GM19468 (cell line): Measurements from ENCODE around the gene PAK4.

ENCODE experiments used
- ATAC-seq: cut with Tn5 transposase; IDR thresholded peaks from one replicate; pipeline ENCODE4 v1.9.1; 2021; ENCODE audit warnings: mild to moderate bottlenecking, moderate library complexity, moderate number of reproducible peaks; ENCODE audit not compliant: unreplicated experiment; ENCODE audit errors: extremely low read depth

The PAK4 gene

DNA sequence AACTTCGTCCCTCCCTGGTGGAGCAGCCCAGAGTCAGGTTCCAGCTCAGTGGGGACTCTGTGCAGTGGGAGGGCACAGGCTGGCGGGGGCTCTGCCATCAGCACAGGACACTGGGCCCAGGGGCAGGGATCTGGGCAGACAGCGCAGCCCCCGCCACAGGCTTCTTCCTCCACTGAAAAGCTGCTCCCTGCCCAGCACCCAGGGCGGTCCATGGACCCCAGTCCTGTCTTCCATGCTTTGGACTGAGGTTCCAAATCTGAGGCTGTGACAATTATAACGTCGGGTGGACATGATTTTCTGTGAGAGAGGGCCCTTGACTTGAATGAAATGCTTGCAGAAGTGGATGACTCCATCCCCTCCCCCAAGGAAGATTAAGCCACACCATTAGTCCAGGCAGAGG, 50.0 kb downstream of the PAK4 start:
- ATAC-seq, result no peak

DNA sequence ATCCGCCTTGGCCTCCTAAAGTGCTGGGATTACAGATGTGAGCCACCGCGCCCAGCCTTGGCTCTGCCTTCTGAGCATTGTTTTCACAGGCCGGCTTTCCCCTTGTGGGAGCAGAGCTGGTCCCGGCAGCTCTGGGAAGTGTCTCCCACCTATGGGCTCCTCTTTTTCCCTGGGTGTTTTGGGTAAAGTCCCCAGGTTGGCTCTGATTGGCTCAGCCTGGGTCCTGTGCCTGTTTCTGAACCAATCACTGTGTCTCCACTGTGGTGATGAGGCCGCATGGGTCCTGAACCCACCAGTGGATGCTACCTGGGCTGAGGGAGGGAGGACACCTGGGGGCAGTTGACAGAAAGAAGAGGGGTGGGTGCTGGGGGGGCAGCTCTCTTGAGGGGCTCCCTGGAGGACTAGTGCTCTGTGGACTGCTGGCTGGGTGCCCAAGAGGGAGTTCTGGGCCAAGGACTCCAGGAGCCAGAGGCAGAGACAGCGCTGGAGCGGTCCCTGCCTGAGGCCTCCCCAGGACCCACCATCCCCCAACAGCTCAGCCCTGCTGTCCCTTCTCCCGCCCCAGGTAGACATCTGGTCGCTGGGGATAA, 51.6 kb downstream of the PAK4 start:
- ATAC-seq, result no peak

DNA sequence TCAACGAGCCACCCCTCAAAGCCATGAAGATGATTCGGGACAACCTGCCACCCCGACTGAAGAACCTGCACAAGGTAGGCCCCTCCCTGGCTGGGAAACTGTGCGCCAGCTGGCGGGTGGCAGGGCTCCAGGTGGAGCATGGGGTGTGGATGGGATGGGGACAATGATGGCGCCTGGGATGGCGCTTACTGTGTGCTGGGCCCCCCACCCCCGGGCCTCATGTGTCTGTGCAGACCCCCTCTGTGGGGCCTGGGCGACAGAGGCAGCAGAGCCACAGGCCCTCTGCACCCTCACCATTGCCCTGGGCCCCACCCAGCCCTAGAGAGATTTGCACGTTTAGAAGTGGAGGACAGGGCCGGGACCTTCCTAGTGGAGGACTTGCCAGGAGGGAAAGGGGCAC, 52.1 kb downstream of the PAK4 start:
- ATAC-seq, result no peak

DNA sequence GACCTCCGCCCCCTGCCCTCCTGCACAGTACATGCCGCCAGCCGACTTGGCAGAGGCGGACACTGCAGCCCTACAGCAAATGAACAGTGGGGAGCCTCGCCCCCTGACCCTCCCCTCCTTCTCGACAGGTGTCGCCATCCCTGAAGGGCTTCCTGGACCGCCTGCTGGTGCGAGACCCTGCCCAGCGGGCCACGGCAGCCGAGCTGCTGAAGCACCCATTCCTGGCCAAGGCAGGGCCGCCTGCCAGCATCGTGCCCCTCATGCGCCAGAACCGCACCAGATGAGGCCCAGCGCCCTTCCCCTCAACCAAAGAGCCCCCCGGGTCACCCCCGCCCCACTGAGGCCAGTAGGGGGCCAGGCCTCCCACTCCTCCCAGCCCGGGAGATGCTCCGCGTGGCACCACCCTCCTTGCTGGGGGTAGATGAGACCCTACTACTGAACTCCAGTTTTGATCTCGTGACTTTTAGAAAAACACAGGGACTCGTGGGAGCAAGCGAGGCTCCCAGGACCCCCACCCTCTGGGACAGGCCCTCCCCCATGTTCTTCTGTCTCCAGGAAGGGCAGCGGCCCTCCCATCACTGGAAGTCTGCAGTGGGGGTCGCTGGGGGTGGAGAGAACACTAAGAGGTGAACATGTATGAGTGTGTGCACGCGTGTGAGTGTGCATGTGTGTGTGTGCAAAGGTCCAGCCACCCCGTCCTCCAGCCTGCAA, 52.9 kb downstream of the PAK4 start:
- ATAC-seq, result no peak

DNA sequence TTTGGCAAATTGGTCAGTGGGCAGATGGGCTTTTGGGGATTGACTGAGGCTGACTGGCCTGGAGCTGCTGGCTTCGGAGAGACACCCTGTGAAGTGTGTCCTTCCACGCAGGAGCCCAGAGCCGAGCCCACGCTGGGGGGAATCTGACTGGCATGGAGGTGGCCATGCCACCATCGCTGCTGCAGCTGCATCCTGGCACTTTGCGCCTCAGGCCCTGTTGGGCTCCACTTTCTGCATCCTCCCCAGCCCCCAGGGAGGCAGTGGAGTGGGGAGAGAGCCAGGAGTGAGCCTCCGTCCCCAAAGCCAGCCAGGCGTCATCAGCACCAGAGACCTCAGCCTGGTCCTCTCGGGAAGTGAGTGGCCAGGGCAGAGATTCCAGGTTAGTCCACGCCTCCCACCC, 54.2 kb downstream of the PAK4 start:
- ATAC-seq, result no peak

DNA sequence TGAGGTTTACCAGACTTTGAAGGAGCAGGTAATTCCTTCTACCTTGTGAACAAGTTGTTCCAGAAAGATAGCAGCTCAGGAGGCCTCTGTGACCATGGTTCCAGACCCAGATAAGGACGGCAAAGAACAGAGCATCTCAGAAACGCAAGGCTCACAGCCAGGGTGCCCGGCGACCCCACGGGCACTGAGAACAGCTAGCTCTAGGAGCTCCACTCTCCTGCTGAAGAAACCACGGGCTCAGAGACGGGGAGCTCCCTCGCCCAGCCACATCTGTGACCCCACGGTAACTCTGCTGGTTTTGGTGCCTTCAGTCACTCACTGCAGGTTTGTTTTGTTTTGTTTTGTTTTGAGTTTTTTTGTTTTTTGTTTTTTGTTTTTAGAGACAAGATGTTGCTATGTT, 55.2 kb downstream of the PAK4 start:
- no peak for ATAC-seq

DNA sequence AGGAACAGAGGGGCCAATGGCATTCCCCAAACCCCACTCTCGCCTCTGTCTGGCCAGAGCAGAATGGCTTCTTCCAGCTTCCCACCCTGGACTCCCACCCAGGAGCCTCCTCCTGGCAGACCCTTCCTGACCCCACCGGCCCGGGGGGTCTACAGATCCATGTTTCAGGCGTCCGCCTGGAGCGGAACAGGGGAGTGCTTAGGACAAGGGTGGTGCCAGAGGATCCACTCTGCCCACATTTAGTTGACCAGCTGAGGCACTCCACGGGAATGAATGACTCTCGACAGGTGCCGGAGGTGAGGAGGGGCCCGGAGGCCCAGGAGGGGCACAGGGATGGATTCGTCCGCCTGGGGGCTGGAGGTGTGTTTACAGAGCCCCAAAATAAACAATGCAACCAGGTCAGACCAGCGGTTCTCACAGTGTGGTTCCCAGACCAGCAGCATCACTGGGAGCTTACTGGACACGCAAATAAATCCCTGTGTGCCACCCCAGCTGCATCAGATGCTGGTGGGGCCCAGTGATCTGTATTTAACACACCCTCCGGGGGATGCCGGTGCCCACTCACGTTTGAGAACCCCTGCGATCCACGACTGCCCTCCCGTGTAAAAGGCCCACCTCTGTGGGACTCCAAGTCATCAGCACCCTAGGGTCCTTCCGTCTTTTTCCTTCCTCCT, 56.1 kb downstream of the PAK4 start:
- no peak for ATAC-seq

DNA sequence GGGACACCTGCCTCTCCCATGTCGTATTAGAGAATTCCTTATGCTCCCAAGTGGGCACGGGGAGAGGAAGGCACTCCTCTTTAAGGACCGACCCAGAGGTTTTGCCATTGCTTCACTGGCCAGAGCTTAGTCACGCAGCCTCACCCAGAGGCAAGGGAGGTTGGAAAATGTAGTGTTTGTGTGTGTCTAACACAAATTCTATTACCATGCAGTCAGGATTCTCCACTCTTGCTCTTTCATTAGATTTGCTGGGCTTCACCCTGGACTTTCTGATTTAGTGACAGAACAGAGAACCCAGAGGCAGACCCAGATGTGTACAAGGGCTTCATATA, 56.6 kb downstream of the PAK4 start:
- no peak for ATAC-seq

DNA sequence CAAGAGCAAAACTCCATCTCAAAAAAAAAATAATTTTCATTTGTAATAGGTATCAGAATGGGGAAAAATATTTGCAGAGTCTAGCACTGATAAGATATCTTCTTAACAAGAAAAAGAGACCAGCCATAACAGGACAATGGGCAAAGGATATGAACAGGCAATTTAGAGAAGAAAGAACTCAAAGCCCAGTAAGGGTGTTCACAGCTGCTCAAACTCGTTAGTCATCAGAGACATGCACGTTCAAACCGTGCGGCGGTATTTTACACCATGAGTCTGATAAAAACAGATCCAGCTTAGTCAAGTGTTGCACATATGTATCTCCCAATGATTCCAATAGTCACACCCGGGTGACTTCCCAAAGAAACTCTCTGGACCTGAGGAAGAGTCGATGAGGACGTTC, 57.5 kb downstream of the PAK4 start:
- ATAC-seq, result no peak

DNA sequence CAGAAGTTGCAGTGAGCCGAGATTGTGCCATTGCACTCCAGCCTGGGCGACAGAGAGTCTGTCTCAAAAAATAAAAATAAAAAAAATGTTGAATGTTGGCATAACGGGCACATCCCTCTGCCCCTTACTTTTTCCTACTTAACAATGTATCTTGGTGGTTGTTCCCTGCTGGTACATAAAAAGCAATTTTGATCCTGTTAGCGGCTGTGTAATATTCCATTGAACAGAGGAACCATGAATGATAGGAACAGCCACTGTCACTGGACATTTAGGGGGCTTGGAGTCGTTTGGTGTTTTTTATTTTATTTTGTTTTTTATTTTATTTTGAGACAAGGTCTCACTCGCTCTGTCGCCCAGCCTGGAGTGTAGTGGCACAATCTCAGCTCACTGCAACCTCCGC, 60.8 kb downstream of the PAK4 start:
- no peak for ATAC-seq

DNA sequence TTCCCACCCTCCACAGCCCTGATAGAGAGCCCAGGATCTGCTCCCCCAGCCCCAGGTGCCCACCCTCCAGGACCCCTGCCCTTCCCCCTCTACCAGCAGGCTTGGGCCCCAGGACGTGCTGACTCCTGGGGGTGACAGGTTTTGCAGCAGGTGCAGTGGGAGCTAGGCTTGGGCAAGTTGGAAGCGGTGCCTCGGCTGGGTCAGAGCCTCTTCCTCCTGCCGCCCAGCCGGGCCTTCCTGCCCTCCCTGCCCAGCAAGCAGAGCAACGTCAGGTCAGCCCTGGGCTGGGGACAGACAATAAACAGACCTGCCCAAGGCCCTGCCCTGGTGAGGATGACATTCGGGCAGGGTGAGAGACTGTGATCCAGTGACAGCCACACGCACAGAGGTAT, 62.0 kb downstream of the PAK4 start:
- ATAC-seq, result no peak

DNA sequence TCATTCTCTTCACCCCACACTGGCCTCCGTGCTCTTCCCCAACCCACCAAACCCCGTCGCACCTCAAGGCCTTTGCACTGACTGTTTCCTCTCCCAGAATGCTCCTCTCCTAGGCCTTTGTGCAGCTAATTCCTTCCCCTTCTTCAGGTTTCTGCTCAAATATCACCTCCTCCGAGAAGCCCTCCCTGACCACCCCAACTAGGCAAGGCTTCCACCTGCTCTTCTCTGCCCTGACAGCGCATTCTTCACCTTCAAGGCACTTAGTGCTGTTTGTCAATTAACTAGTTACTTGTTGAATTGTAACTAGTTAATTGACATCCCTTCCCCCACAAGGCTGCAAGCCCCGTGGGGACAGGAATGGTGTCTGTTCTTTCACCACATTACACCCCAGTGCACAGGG, 63.4 kb downstream of the PAK4 start:
- no peak for ATAC-seq

DNA sequence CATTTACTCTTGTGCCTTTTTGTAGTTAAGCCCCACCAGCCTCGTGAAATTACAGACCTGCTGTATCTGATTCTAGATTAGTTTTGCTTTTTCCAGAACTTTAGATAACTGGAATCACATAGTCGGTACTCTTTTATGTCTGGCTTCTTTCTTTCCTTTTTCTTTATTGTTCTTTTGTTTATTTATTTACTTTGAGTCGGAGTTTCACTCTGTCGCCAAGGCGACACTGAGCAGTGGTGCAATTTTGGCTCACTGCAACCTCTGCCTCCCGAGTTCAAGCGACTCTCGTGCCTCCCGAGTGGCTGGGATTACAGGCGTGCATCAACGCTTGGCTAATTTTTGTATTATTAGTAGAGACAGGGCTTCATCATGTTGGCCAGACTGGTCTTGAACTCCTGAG, 65.2 kb downstream of the PAK4 start:
- no peak for ATAC-seq

DNA sequence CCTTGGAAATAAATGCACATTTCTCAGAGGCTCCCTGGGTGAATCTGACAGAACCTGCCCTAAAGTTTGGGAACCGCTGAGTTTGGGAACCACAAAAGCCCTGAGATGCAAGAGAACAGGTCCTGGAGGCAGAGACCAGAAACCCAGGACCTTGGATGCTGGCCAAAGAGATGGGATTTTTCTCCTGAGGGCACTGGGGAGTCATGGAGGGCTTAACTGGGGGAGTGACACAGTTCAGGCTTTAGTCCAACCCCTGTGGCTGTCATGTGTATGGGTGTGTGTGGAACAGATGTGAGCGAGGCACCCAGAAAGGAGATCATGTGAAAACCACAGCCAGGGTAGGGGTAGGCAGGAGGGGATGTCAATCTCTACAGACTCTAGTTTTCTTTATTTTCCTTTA, 67.3 kb downstream of the PAK4 start:
- no peak for ATAC-seq

DNA sequence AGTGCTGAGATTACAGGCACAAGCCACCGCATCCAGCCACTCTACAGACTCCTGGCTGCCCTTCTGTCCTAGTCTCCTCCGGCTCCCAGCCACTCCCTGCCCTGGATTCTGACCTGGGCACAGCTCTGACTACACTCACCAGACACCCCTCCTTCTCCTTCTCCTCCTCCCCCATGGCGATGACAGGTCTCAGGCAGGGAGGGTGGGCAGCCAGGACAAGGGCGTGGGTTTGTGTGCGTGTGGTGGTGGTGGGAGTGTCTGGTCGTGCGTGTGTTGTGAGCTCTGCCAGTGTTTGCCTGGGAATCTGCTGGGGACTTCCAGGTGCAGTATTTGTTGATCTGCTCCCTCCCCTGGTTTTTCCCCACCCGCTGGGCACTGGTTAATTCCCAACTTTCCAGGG, 68.2 kb downstream of the PAK4 start:
- ATAC-seq, result no peak

DNA sequence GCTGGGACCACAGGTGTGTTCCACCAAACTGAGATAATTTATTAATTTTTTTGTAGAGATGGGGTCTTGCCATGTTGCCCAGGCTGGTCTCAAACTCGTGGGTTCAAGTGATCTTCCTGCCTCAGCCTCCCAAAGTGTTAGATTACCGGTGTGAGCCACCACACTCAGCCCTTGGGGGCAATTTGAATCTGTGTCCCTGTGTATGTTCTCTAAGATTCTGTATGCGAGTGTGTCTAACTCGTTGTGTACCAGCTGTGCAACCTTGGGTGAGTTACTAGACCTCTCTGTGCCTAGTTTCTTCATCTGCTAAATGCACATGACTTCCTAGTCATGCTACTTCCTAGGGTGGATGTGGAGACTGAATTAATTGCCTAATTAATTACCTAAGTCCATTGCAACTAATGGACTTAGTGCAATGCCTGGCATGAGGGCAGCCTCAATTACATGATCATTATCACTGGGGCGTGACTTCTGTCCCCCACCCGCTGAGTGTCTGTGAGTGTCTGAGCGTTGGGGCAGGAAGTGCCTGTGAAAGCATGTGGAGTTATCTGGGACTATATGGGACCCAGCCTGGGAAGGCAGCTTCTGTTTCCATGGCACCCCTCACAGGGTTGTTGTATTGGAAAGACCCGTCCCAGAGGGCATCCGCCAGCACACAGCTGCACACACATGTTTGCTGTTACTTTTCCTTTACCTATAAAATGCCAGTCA, 69.4 kb downstream of the PAK4 start:
- no peak for ATAC-seq

DNA sequence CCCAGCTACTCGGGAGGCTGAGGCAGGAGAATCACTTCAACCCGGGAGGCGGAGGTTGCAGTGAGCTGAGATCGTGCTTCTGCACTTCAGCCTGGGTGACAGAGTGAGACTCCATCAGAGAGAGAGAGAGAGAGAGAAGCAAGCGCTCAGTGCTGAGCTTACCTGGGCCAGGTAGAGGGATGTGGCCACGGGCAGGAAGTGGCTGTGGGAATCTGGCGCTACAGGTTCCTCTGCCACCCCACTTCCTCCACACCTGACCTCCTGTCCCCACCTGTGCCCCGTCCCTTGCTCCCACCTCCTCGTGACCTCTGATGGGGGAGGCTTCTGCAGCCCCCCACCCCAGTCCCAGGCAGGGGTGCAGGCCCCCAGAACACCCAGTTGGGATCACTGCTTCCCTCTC, 70.2 kb downstream of the PAK4 start:
- no peak for ATAC-seq

DNA sequence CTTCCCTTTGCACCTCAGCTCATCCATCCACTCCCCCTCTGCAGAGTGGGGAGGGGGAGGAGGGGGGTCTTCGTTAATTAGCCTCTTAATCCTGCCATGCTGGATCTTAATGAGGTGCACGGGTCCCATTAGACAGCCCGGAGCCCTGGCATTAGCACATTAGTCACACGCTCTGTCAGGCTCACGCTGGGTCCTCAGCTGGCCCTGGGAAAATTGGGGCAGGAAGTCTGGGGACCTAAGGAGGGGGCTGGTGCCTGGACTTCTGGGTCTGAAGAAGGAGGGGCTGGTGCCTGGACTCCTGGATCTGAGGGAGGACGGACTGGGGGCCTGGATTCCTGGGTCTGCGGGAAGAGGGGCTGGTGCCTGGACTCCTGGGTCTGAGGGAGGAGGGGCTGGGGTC, 70.7 kb downstream of the PAK4 start:
- ATAC-seq, result no peak

DNA sequence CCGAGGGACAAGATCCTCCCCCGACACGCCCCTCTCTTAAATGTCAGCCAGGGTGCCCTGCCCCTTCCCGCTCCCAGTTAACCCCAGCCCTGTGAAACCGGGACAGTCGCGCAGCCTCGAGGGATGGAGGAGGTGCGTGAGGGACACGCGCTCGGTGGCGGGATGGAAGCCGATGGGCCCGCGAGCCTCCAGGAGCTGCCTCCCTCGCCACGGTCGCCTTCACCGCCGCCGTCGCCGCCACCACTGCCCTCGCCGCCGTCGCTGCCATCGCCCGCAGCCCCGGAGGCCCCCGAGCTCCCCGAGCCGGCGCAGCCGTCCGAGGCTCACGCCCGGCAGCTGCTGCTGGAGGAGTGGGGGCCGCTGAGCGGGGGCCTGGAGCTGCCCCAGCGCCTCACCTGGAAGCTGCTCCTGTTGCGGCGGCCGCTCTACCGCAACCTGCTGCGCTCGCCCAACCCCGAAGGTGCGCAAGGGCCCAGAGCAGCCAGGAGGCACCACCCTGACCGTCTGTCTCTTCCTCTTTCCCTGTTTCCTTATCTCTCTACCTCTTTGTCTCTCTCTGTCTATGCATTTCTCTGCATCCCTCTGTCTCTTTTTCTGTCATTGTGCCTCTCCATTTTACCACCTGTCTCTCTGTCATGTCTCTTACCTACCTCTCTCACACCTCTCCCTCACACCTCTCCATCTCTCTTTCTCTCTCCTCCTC, 71.4 kb downstream of the PAK4 start, which contains the start of gene NCCRP1:
TSS of gene NCCRP1 (plus strand) at position 105 of the 703 bp plus-strand sequence. CDS start at position 124, 19 bp downstream.
- ATAC-seq, result no peak

DNA sequence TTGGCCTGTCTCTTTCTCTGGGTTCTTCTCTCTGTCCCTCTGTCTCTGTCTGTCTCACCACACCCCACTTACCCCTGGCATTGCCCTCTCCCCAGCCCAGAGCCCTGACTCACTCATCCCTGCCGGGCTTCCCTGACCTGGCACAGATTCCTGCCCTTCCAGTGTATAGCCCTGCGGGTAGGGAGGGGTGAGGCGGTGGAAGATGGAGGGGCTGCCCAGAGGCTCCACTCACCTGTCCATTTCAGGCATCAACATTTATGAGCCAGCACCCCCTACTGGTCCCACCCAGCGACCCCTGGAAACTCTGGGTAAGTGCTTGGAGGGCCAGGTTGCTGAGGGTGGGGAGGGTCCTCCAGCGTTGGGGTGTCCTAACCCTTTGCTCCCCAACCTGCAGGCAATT, 72.2 kb downstream of the PAK4 start:
- ATAC-seq, result no peak

DNA sequence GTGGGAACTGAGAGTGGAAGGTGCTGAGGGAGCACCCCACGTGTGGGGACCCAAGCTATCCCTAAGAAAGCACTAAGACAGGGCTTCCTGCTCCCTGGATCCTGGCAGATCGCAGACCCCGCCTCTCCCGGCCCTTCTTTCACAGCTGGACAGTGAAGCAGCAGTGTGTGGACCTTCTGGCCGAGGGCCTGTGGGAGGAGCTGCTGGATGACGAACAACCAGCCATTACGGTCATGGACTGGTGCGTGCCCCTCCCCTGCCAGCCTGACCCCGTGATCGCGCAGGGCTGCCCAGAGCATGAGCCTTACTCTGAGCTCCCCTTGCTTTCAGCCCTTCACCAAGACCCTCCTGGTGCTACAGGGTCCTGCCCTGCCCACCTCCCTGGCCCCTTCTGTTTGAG, 73.4 kb downstream of the PAK4 start:
- ATAC-seq, result no peak
